ENCODE results near the gene SOCS6.

GRCh38 chr18:70373042-70373519, 84.2 kb downstream of the SOCS6 start:
- no peak for TF ChIP-seq CTCF (IDR thresholded peaks at IDR 0.05 in 8 of 11, conservative IDR thresholded peaks at IDR 0.05 in 3 of 11)
- no peak for TF ChIP-seq POLR2AphosphoS5 (IDR thresholded peaks at IDR 0.05)
- TF ChIP-seq POLR2A (IDR thresholded peaks at IDR 0.05): no peak
